OCI-LY7 (cell line): ENCODE data around the gene CNTLN.

ENCODE experiments used
- CTCF ChIP-seq: fragments of 200-600 bp; sonication (generic); conservative IDR thresholded peaks from 2 replicates; pipeline ENCODE4 v1.5.1; 2014; ENCODE audit warnings: mild to moderate bottlenecking, antibody characterized with exemption, low read length, moderate library complexity, mixed read lengths
- EZH2phosphoT487 ChIP-seq: fragments of 200-600 bp; sonication (generic); IDR thresholded peaks from 2 replicates; pipeline ENCODE4 v1.6.1; 2018; ENCODE audit warnings: low read depth, borderline replicate concordance, mild to moderate bottlenecking, mixed run types, antibody characterized with exemption, low read length, moderate library complexity, mixed read lengths

DNA sequence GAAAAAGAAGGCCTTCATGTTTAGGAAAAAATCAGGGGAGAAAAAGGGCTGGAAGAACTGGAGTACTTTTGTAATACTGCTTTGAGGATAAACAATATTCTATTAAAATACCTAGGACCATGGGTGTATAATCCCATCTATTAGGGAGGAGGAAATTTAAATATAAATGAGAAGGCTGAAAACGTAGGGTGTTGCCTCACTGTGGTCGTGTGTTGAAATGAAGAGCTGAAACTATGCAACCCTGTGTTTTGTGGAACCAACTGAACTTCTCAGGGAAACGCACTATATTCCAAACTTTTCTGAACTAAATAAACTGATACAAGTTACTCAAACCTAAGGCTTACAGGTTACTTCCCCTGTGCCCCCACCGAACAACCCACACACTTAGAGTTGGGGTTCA lies 4.5 kb upstream of the CNTLN start:
- no peak for TF ChIP-seq CTCF
- no peak for TF ChIP-seq EZH2phosphoT487
